Neural progenitor cell (in vitro differentiated cells): ENCODE results near the gene GRAMD1B. TPM values are rescaled to one million over a fixed set of nuclear protein-coding genes. Genes with fewer than 3 reads are reported as not detected.

Source experiments
- DNase-seq: peaks from one replicate; pipeline ENCODE4 v3.0.0-alpha.2; 2016; ENCODE audit warnings: low spot score
- H2AFZ ChIP-seq: fragments of 200-600 bp; sonication (generic); replicated peaks from 2 replicates; pipeline ENCODE4 v1.6.1; 2016; ENCODE audit warnings: antibody characterized with exemption
- H3F3A ChIP-seq: fragments of 200-600 bp; sonication (generic); 2 replicates; pipeline ENCODE4 v1.6.1; 2016; ENCODE audit warnings: antibody characterized with exemption, low read depth
- H3K27ac ChIP-seq: fragments of 200-600 bp; sonication (generic); 2 replicates; pipeline ENCODE4 v1.5.1; 2016; ENCODE audit warnings: mild to moderate bottlenecking
- H3K27me3 ChIP-seq: fragments of 200-600 bp; sonication (generic); 2 replicates; pipeline ENCODE4 v1.6.1; 2016; ENCODE audit warnings: mild to moderate bottlenecking, moderate library complexity
- H3K36me3 ChIP-seq: fragments of 200-600 bp; sonication (generic); 2 replicates; pipeline ENCODE4 v1.5.1; 2016
- H3K4me1 ChIP-seq: fragments of 200-600 bp; sonication (generic); 2 replicates; pipeline ENCODE4 v1.6.1; 2016; ENCODE audit warnings: mixed run types
- H3K4me2 ChIP-seq: fragments of 200-600 bp; sonication (generic); 2 replicates; pipeline ENCODE4 v1.6.1; 2016
- H3K4me3 ChIP-seq: fragments of 200-600 bp; sonication (generic); 2 replicates; pipeline ENCODE4 v1.5.1; 2016
- H3K79me2 ChIP-seq: fragments of 200-600 bp; sonication (generic); 2 replicates; pipeline ENCODE4 v1.6.1; 2016; ENCODE audit warnings: low read depth
- H3K9ac ChIP-seq: fragments of 200-600 bp; sonication (generic); 2 replicates; pipeline ENCODE4 v1.6.1; 2016
- H3K9me3 ChIP-seq: fragments of 200-600 bp; sonication (generic); 2 replicates; pipeline ENCODE4 v1.5.1; 2016; ENCODE audit warnings: low read depth
- H4K20me1 ChIP-seq: fragments of 200-600 bp; sonication (generic); 2 replicates; pipeline ENCODE4 v1.6.1; 2016; ENCODE audit warnings: low read depth
- H3K27ac Mint-ChIP-seq: 3 replicates; pipeline ENCODE4 v1.8.0; 2021; ENCODE audit warnings: mixed read lengths
- H3K27me3 Mint-ChIP-seq: 2 replicates; pipeline ENCODE4 v1.8.0; 2022; ENCODE audit warnings: low read depth, mild to moderate bottlenecking, inconsistent platforms, moderate library complexity, mixed read lengths; ENCODE audit not compliant: insufficient read depth
- H3K36me3 Mint-ChIP-seq: 3 replicates; pipeline ENCODE4 v1.8.0; 2021; ENCODE audit warnings: mixed read lengths
- H3K4me1 Mint-ChIP-seq: 3 replicates; pipeline ENCODE4 v1.8.0; 2021; ENCODE audit warnings: mixed read lengths
- H3K4me3 Mint-ChIP-seq: 3 replicates; pipeline ENCODE4 v1.8.0; 2021; ENCODE audit warnings: mild to moderate bottlenecking, moderate library complexity, mixed read lengths
- H3K9me3 Mint-ChIP-seq: 3 replicates; pipeline ENCODE4 v1.8.0; 2020; ENCODE audit warnings: mixed read lengths
- CTCF ChIP-seq: fragments of 200-600 bp; sonication (generic); IDR thresholded peaks from 2 replicates; pipeline ENCODE4 v1.5.1; 2017; ENCODE audit warnings: antibody characterized with exemption, mild to moderate bottlenecking
- EZH2 ChIP-seq: fragments of 200-600 bp; sonication (generic); IDR thresholded peaks from 2 replicates; pipeline ENCODE4 v1.6.1; 2017; ENCODE audit warnings: antibody characterized with exemption, mild to moderate bottlenecking, moderate library complexity
- EZH2phosphoT487 ChIP-seq: fragments of 200-600 bp; sonication (generic); IDR thresholded peaks from 2 replicates; pipeline ENCODE4 v1.6.1; 2017; ENCODE audit warnings: antibody characterized with exemption
- total RNA-seq: library from RNA; depleted of rRNA; stranded (reverse); fragments of >200 nt; gene quantifications from 2 replicates; pipeline ENCODE4 v1.2.3, GENCODE V29; 2015; ENCODE audit warnings: low replicate concordance

The GRAMD1B gene
- total RNA-seq, 1 donor from 2014 or later = 12.6 TPM

GRCh38 chr11:123559523-123559955 lies 129.5 kb downstream of the GRAMD1B start:
- Histone ChIP-seq H3K4me2 (peak overlapping the region; percentile 53), H3K27ac (no peak overlapping the region), H3K27me3 (no peaks in the 10 kb centered on the region), H3K9ac (no peak overlapping the region), H2AFZ (no peak overlapping the region), H3F3A (peaks cover 26% of the 10 kb centered on the region), H3K9me3 (no peaks in the 10 kb centered on the region), H3K79me2 (no peaks in the 10 kb centered on the region), H3K4me1 (peaks cover 34% of the 10 kb centered on the region), H3K36me3 (no peaks in the 10 kb centered on the region), H4K20me1 (peaks cover 4% of the 10 kb centered on the region), H3K4me3 (peak overlapping the region; percentile 3)
- H3K27ac Mint-ChIP-seq = peak overlapping the region; percentile 44
- H3K27me3 Mint-ChIP-seq = peaks cover 6% of the 10 kb centered on the region
- peaks cover under 1% of the 10 kb centered on the region for H3K9me3 Mint-ChIP-seq
- no peak overlapping the region for H3K4me3 Mint-ChIP-seq
- H3K4me1 Mint-ChIP-seq = peaks cover 34% of the 10 kb centered on the region
- TF ChIP-seq CTCF (peak; percentile 22), EZH2phosphoT487 (no peak), EZH2 (no peak)
- peak; percentile 15 for DNase-seq
- H3K36me3 Mint-ChIP-seq = peaks cover 4% of the 10 kb centered on the region

- Histone ChIP-seq H3K36me3 (no peaks in the 10 kb centered on the region), H3K27ac (no peak overlapping the region), H3K9ac (no peak overlapping the region), H3K27me3 (no peaks in the 10 kb centered on the region), H3K4me1 (peaks cover 39% of the 10 kb centered on the region), H3K4me2 (peak overlapping the region; percentile 53), H3K79me2 (no peaks in the 10 kb centered on the region), H3K9me3 (no peaks in the 10 kb centered on the region), H3K4me3 (peak overlapping the region; percentile 3), H2AFZ (no peak overlapping the region), H3F3A (peaks cover 26% of the 10 kb centered on the region), H4K20me1 (peaks cover 4% of the 10 kb centered on the region)
- peak overlapping the region; percentile 77 for H3K4me3 Mint-ChIP-seq
- H3K36me3 Mint-ChIP-seq = peaks cover 3% of the 10 kb centered on the region
- H3K27ac Mint-ChIP-seq = peak overlapping the region; percentile 90
- no peak for TF ChIP-seq EZH2phosphoT487
- TF ChIP-seq EZH2 = no peak
- TF ChIP-seq CTCF = no peak
- peak; percentile 45 for DNase-seq
- peaks cover 34% of the 10 kb centered on the region for H3K4me1 Mint-ChIP-seq
- no peaks in the 10 kb centered on the region for H3K9me3 Mint-ChIP-seq
- H3K27me3 Mint-ChIP-seq = peaks cover 6% of the 10 kb centered on the region
Observed at GRCh38 chr11:123560006-123560405, 129.9 kb downstream of the GRAMD1B start.

GRCh38 chr11:123561431-123561800 lies 131.3 kb downstream of the GRAMD1B start:
- no peak for TF ChIP-seq CTCF
- no peak for TF ChIP-seq EZH2phosphoT487
- no peaks in the 10 kb centered on the region for H3K9me3 Mint-ChIP-seq
- peak overlapping the region; percentile 69 for H3K4me3 Mint-ChIP-seq
- Histone ChIP-seq H3K9ac (no peak overlapping the region), H3K4me3 (no peak overlapping the region), H3K4me2 (peak overlapping the region; percentile 26), H3K27ac (no peak overlapping the region), H3K79me2 (no peaks in the 10 kb centered on the region), H3K36me3 (no peaks in the 10 kb centered on the region), H3K9me3 (no peaks in the 10 kb centered on the region), H2AFZ (no peak overlapping the region), H3K27me3 (no peaks in the 10 kb centered on the region), H3F3A (peaks cover 26% of the 10 kb centered on the region), H4K20me1 (peaks cover 4% of the 10 kb centered on the region), H3K4me1 (peaks cover 51% of the 10 kb centered on the region)
- no peak for DNase-seq
- peaks cover 44% of the 10 kb centered on the region for H3K4me1 Mint-ChIP-seq
- H3K27ac Mint-ChIP-seq = no peak overlapping the region
- peaks cover 6% of the 10 kb centered on the region for H3K27me3 Mint-ChIP-seq
- peaks cover 2% of the 10 kb centered on the region for H3K36me3 Mint-ChIP-seq
